SK-N-MC (cell line): ENCODE data around the gene RFX3.

Source experiments
- EZH2 ChIP-seq: fragments of 200-600 bp; sonication (generic); IDR thresholded peaks from one replicate; pipeline ENCODE4 v1.6.1; 2017; ENCODE audit warnings: antibody characterized with exemption
- POLR2AphosphoS5 ChIP-seq: IDR thresholded peaks from 2 replicates; pipeline ENCODE4 v1.6.1; 2012; ENCODE audit warnings: mild to moderate bottlenecking, low read depth, low read length, borderline replicate concordance

- TF ChIP-seq POLR2AphosphoS5 (no peak), EZH2 (no peak)
Measured at GRCh38 chr9:3477236-3477834, 48.5 kb downstream of the RFX3 start.
